D721Med (cell line): ENCODE measurements around the gene PPP1R11.

Experiments used
- DNase-seq: peaks from one replicate; pipeline ENCODE4 v3.0.0; 2011; ENCODE audit warnings: low spot score; ENCODE audit not compliant: insufficient read length
- FAIRE-seq: peaks from 2 replicates; lab custom pipeline; 2011; peaks lifted over from hg19 to GRCh38; lab: Jason Lieb, UNC
- TF ChIP-seq, protein P1 (sequence below): IDR thresholded peaks from 2 replicates; pipeline ENCODE4 v1.5.1; 2012; ENCODE audit warnings: mild to moderate bottlenecking, control low read depth; ENCODE audit not compliant: insufficient read depth; ENCODE audit errors: missing control alignments

PPP1R11 gene

DNA sequence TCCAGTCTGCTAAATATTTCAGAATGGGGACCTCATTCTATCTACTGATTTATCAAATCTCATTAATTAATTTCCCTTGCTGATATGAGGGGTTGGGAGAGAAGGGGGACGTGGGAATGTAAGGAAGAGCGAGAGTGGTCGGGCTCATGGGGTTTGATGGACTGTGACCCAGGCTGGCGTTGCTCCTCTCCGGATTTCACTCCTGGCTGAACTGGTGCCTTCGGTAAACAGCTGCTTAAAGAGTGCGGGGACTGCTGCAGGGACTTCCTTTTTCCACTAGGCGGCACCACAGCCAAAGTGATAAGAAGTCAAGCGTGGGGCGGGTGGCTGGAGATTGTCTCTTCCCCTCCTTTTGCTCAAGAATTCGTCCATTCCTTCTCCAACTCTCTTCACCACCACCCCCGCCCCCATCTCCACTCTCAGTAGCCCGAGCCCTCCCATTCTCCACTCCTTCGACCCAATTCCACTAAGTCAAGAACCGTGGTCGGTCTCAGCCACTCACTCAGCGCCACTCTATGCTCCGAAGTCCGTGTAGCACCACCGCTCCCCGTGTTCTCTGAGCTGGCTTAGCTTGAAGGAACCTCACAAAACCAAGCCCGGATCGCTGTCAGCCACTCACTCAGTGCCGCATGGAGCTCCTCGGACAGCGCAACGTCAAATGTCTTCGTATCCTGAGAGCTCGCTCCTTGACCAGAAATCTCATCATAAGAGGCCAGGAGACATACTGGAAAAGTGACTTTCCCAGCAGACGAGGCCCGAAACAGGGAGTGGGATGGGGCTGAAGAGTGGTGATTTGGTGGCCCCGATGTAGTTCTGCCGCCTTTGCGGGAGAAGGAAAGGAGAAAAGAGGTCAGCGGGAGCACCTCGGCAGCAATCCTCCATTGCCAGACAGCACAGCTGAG lies 36.2 kb downstream of the PPP1R11 start:
- DNase-seq = peak; percentile 63
- TF ChIP-seq, protein P1, sequence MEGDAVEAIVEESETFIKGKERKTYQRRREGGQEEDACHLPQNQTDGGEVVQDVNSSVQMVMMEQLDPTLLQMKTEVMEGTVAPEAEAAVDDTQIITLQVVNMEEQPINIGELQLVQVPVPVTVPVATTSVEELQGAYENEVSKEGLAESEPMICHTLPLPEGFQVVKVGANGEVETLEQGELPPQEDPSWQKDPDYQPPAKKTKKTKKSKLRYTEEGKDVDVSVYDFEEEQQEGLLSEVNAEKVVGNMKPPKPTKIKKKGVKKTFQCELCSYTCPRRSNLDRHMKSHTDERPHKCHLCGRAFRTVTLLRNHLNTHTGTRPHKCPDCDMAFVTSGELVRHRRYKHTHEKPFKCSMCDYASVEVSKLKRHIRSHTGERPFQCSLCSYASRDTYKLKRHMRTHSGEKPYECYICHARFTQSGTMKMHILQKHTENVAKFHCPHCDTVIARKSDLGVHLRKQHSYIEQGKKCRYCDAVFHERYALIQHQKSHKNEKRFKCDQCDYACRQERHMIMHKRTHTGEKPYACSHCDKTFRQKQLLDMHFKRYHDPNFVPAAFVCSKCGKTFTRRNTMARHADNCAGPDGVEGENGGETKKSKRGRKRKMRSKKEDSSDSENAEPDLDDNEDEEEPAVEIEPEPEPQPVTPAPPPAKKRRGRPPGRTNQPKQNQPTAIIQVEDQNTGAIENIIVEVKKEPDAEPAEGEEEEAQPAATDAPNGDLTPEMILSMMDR = peak; percentile 84
- FAIRE-seq = no peak

DNA sequence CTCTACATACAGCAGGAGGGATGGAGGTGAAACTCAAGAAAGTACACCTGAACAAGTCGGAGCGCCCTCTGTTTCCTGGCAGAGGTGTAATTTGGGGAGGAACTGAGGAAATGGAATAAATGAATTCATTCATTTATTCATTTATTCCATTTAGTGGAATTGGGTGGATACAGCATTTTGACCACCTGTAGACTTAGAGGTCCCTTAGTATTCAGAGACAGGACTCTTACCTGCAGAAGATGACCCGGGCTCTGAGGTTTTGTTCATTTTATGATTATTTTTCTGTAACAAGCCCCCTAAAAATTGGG lies 36.8 kb downstream of the PPP1R11 start:
- DNase-seq (no peak), FAIRE-seq (no peak)
- TF ChIP-seq, protein P1 = no peak

DNA sequence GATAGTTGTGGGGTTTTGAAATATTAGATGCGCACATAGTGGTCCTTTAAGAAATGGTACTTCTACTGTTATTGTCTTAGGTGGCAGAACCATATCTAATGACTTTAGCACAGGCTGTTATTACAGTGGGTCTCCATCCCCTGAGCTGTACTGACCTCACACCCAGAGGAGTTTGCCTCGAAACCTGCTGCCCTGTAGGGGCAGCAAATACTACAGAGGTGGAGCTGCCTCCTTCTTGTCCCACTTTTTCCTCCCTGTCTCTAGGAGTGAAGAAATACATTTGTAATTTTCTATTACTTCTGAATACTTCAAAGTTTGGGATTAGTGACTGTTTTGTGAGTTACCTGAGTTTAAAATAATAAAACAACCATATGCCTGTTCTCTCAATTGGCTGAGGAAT lies 37.7 kb downstream of the PPP1R11 start:
- TF ChIP-seq, protein P1 = no peak
- FAIRE-seq = no peak
- DNase-seq = no peak

DNA sequence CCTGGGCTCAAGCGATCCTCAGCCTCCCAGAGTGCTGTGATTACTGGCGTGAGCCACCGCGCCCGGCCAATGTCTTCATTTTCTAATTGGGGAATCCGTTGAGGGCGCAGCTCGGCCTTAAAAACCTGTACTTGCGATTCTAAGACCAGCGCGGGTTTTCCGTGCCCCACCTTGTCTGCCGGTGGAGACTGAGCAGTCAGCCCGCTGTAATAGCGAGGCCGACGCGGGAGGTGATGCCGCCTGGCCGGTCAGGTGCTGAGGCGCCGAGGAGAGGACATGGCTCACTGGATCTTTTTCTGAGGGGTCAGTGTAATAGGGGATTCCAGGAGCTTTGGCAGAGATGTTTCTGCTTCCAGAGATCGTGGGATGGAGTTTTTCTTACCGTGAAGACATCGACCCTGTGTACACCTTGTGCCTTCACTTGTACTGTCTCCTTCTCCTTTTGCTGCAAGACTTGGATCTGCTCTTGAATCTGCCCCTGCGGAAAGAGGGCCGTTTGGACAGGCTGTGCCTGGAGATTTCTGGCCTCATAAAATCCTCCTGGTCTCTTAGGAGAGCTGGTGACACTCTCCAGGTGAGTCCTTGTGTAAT lies 44.4 kb downstream of the PPP1R11 start:
- DNase-seq (no peak), FAIRE-seq (no peak)
- TF ChIP-seq, protein P1 = no peak

DNA sequence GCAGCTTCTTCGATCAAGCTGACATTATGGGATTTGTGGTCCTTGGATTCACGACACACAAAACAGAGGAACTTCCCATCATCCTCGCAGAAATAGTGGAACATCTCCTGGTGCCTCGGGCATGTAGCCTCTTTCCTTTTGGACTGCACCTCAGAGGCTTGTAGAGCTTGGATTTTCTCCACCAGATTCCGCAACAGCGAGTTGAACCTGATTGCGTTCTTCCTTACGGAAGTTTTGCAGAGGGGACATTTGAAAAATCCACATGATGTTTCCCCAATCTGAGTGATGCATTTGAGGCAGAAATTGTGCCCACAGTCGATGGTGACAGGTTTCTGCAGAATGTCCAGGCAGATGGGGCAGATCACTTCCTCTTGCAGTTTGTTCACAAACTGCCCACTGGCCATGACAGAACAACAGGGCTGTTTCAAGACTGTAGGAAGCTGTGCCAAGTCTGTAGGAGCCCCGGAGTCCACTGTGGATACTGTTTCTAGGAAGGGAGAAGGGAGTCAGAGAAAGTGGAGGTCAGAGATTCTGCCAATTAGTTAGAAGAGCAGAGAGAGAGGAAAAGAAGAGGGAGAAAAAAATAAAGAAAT lies 45.5 kb downstream of the PPP1R11 start:
- TF ChIP-seq, protein P1 = no peak
- DNase-seq = no peak
- no peak for FAIRE-seq

DNA sequence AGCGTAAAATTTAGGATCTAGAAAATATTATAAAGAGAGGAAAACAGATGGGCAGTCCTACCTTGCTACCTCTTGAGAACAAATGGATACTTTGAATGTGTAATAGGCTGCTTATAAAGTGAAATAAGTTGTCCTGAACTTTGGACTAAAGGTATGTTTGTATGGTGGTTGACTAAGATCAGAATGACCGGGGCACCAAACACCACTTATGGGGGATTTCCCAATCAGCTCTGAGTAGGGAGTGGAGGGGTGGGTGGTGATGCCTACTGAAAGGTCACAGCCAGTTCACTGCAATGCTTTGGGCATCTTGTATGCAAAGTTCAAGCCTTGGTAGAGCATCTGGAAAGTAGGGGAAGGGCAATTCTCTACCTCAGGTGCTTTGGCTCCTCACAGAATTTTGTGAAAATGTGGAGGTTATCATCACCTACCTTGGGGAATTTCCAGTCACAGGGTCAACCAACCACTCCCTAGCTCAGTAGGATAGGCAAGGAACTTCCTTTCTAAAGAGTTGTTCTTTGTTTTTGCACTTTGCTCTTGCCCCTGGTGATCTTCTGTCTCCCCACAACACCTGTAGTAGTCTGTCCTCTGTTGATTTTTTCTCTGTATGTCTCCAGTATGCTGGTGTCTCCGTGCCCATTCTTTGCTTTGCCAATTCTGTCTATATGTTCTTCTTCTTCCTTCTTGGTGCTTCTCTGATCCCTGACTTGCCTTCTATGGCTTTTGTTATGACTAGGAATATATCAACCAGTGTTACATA lies 46.2 kb downstream of the PPP1R11 start, which contains the start of gene TRIM31:
TSS of gene TRIM31 (minus strand) at position 88 of the 757 bp plus-strand sequence. CDS start 285 bp downstream, outside the sequence.
- FAIRE-seq (no peak), DNase-seq (no peak)
- TF ChIP-seq, protein P1 = no peak
